Amniotic epithelial cell (primary cell): Measurements from ENCODE around the gene APBA2.
"Not testable (repeated sequence)": the region's sequence is repeated elsewhere in the genome, so short reads cannot be mapped to it uniquely, and the experiment has no call there.

ENCODE experiments used
- DNase-seq: peaks from one replicate; pipeline ENCODE4 v3.0.0-alpha.2; 2010; ENCODE audit warnings: low read depth

APBA2 gene

GRCh38 chr15:29037997-29038705 lies 152.4 kb downstream of the APBA2 start:
- no peak for DNase-seq

- DNase-seq, result peak; percentile 11
These were observed 153.9 kb downstream of the APBA2 start for GRCh38 chr15:29039466-29040369.

- DNase-seq, result peak; percentile 82
These were observed 154.6 kb downstream of the APBA2 start for GRCh38 chr15:29040370-29040751.

- DNase-seq, result peak; percentile 28
These were observed 158.1 kb downstream of the APBA2 start for GRCh38 chr15:29043736-29044502.

GRCh38 chr15:29044503-29044901 lies 158.7 kb downstream of the APBA2 start:
- DNase-seq, result peak; percentile 37

GRCh38 chr15:29045161-29045560 lies 159.4 kb downstream of the APBA2 start:
- DNase-seq, result not testable (repeated sequence)

- peak; percentile 49 for DNase-seq
These were observed 159.9 kb downstream of the APBA2 start for GRCh38 chr15:29045717-29046116.

- DNase-seq, result no peak
These were observed 160.6 kb downstream of the APBA2 start for GRCh38 chr15:29046281-29046810.

- DNase-seq, result no peak
These were observed 161.2 kb downstream of the APBA2 start for GRCh38 chr15:29046977-29047376.

- no peak for DNase-seq
These were observed 162.2 kb downstream of the APBA2 start for GRCh38 chr15:29048011-29048410.

GRCh38 chr15:29050870-29051269 lies 165.1 kb downstream of the APBA2 start:
- DNase-seq, result peak; percentile 7

GRCh38 chr15:29051422-29051821 lies 165.6 kb downstream of the APBA2 start:
- DNase-seq, result no peak

- DNase-seq, result no peak
These were observed 167.2 kb downstream of the APBA2 start for GRCh38 chr15:29053006-29053405.

GRCh38 chr15:29053661-29054131 lies 167.9 kb downstream of the APBA2 start:
- no peak for DNase-seq

GRCh38 chr15:29054171-29055045 lies 168.6 kb downstream of the APBA2 start:
- DNase-seq, result no peak

GRCh38 chr15:29055876-29056275 lies 170.1 kb downstream of the APBA2 start:
- DNase-seq, result no peak

- DNase-seq, result no peak
These were observed 171.2 kb downstream of the APBA2 start for GRCh38 chr15:29056839-29057450.

GRCh38 chr15:29057856-29058255 lies 172.1 kb downstream of the APBA2 start:
- no peak for DNase-seq

GRCh38 chr15:29058903-29059539 lies 173.2 kb downstream of the APBA2 start:
- DNase-seq, result no peak
